OCI-LY3 (cell line): ENCODE measurements around the gene SPANXA2.

ENCODE experiments used
- H2AFZ ChIP-seq: fragments of 200-600, 300-600 bp; shearing (Covaris generic); 2 replicates; pipeline ENCODE4 v1.6.0; 2014; ENCODE audit warnings: antibody characterized with exemption, low read depth, low read length
- H3K27ac ChIP-seq: fragments of 200-600, 300-600 bp; sonication (generic); 2 replicates; pipeline ENCODE4 v1.5.1; 2014; ENCODE audit warnings: mild to moderate bottlenecking, low read length, moderate library complexity, mixed read lengths
- H3K27me3 ChIP-seq: fragments of 200-600, 300-600 bp; sonication (generic); 2 replicates; pipeline ENCODE4 v1.6.1; 2014; ENCODE audit warnings: low read depth, low read length, mixed read lengths
- H3K36me3 ChIP-seq: fragments of 200-600, 300-600 bp; sonication (generic); replicated peaks from 2 replicates; pipeline ENCODE3; 2014; ENCODE audit warnings: low read depth, low read length, mixed read lengths
- H3K4me1 ChIP-seq: fragments of 300-600, 200-600 bp; sonication (generic); 2 replicates; pipeline ENCODE4 v1.6.1; 2014; ENCODE audit warnings: low read length, mixed read lengths
- H3K4me2 ChIP-seq: fragments of 200-600, 300-600 bp; sonication (generic); 2 replicates; pipeline ENCODE4 v1.6.1; 2014; ENCODE audit warnings: low read length, mixed read lengths
- H3K4me3 ChIP-seq: fragments of 300-600, 200-600 bp; sonication (generic); 2 replicates; pipeline ENCODE4 v1.5.1; 2014; ENCODE audit warnings: antibody characterized with exemption, mild to moderate bottlenecking, low read length, moderate library complexity
- H3K79me2 ChIP-seq: fragments of 300-600, 200-600 bp; shearing (Covaris generic); 2 replicates; pipeline ENCODE4 v1.6.1; 2014; ENCODE audit warnings: mild to moderate bottlenecking, low read length, mixed read lengths
- H3K9ac ChIP-seq: fragments of 300-600, 200-600 bp; shearing (Covaris generic); 2 replicates; pipeline ENCODE4 v1.6.0; 2014; ENCODE audit warnings: mild to moderate bottlenecking, low read length, moderate library complexity
- H3K9me3 ChIP-seq: fragments of 200-600, 300-600 bp; shearing (Covaris generic); 2 replicates; pipeline ENCODE4 v1.6.1; 2014; ENCODE audit warnings: low read length, mixed read lengths; ENCODE audit not compliant: insufficient read depth
- H4K20me1 ChIP-seq: fragments of 200-600, 300-600 bp; sonication (generic); 2 replicates; pipeline ENCODE4 v1.6.1; 2016; ENCODE audit warnings: low read length, mixed read lengths; ENCODE audit not compliant: insufficient read depth
- CTCF ChIP-seq: fragments of 200-600, 300-600 bp; sonication (generic); IDR thresholded peaks from 2 replicates; pipeline ENCODE4 v1.5.1; 2014; ENCODE audit warnings: antibody characterized with exemption, low read length, low read depth
- EZH2phosphoT487 ChIP-seq: fragments of 200-600 bp; shearing (Covaris generic); IDR thresholded peaks from 2 replicates; pipeline ENCODE4 v1.6.1; 2018; ENCODE audit warnings: antibody characterized with exemption, mixed run types, low read depth

SPANXA2 gene

GRCh38 chrX:141632124-141632523 lies 42.6 kb downstream of the SPANXA2 start:
- Histone ChIP-seq H3K4me1 (no peaks in the 10 kb centered on the region), H3K27ac (no peak overlapping the region), H3K4me3 (no peak overlapping the region), H3K36me3 (no peaks in the 10 kb centered on the region), H2AFZ (no peak overlapping the region), H3K79me2 (no peaks in the 10 kb centered on the region), H4K20me1 (no peaks in the 10 kb centered on the region), H3K9me3 (no peaks in the 10 kb centered on the region), H3K4me2 (no peak overlapping the region), H3K9ac (no peak overlapping the region), H3K27me3 (no peaks in the 10 kb centered on the region)
- TF ChIP-seq CTCF (no peak), EZH2phosphoT487 (no peak)

GRCh38 chrX:141638550-141638949 lies 49.0 kb downstream of the SPANXA2 start:
- no peak for TF ChIP-seq EZH2phosphoT487
- TF ChIP-seq CTCF = no peak
- Histone ChIP-seq H3K27me3 (no peaks in the 10 kb centered on the region), H4K20me1 (no peaks in the 10 kb centered on the region), H2AFZ (no peak overlapping the region), H3K4me1 (no peaks in the 10 kb centered on the region), H3K9ac (no peak overlapping the region), H3K4me2 (no peak overlapping the region), H3K9me3 (no peaks in the 10 kb centered on the region), H3K36me3 (no peaks in the 10 kb centered on the region), H3K4me3 (no peak overlapping the region), H3K27ac (no peak overlapping the region), H3K79me2 (no peaks in the 10 kb centered on the region)
